GM21786 (cell line): ENCODE measurements around the gene RGS14.
"Not testable (repeated sequence)": the region's sequence is repeated elsewhere in the genome, so short reads cannot be mapped to it uniquely, and the experiment has no call there.

Source experiments
- ATAC-seq: cut with Tn5 transposase; IDR thresholded peaks from one replicate; pipeline ENCODE4 v1.9.1; 2021; ENCODE audit not compliant: unreplicated experiment

Gene RGS14

GRCh38 chr5:177346820-177347219 is 10.9 kb upstream of the RGS14 start:
- no peak for ATAC-seq

- ATAC-seq: no peak
These were observed 10.0 kb upstream of the RGS14 start for GRCh38 chr5:177347699-177348098.

- ATAC-seq: no peak
These were observed 8.4 kb upstream of the RGS14 start for GRCh38 chr5:177349362-177349647.

- ATAC-seq: no peak
These were observed 8.0 kb upstream of the RGS14 start for GRCh38 chr5:177349762-177350161.

- ATAC-seq: no peak
These were observed 6.8 kb upstream of the RGS14 start for GRCh38 chr5:177350776-177351391.

GRCh38 chr5:177351392-177352329 is 6.1 kb upstream of the RGS14 start, which contains the start of gene LMAN2:
TSS of gene LMAN2 (minus strand) at chr5:177351668. CDS start at chr5:177351647, 21 bp downstream.
- peak; percentile 96 for ATAC-seq

- ATAC-seq: no peak
These were observed 4.6 kb upstream of the RGS14 start for GRCh38 chr5:177353093-177353492.

GRCh38 chr5:177354256-177354655 is 3.5 kb upstream of the RGS14 start:
- no peak for ATAC-seq

GRCh38 chr5:177354711-177355110 is 3.0 kb upstream of the RGS14 start:
- no peak for ATAC-seq

GRCh38 chr5:177355162-177355867 is 2.4 kb upstream of the RGS14 start:
- no peak for ATAC-seq

GRCh38 chr5:177355868-177356168 is 1.9 kb upstream of the RGS14 start:
- no peak for ATAC-seq

GRCh38 chr5:177356746-177357145 is 978 bp upstream of the RGS14 start:
- no peak for ATAC-seq

GRCh38 chr5:177357146-177357458 is 622 bp upstream of the RGS14 start:
- ATAC-seq: no peak

GRCh38 chr5:177358370-177358819 is 671 bp downstream of the RGS14 start:
- no peak for ATAC-seq

- no peak for ATAC-seq
These were observed 1.7 kb downstream of the RGS14 start for GRCh38 chr5:177359451-177359851.

GRCh38 chr5:177359860-177360259 is 2.1 kb downstream of the RGS14 start:
- ATAC-seq: no peak

- ATAC-seq: not testable (repeated sequence)
These were observed 3.0 kb downstream of the RGS14 start for GRCh38 chr5:177360740-177361139.

GRCh38 chr5:177361418-177362291 is 3.9 kb downstream of the RGS14 start:
- no peak for ATAC-seq

- ATAC-seq: no peak
These were observed 4.5 kb downstream of the RGS14 start for GRCh38 chr5:177362292-177362609.

GRCh38 chr5:177362610-177363507 is 5.1 kb downstream of the RGS14 start:
- ATAC-seq: no peak
